KBM-7 (cell line): Measurements from ENCODE around the gene COL18A1.

Experiments
- DNase-seq: peaks from one replicate; pipeline ENCODE4 v3.0.0-alpha.2; 2015
- in situ Hi-C: fragments of 300-500 bp; cut with MboI; formaldehyde crosslinking; loops from 2 replicates; pipeline ENCODE4 v1.14.3; 2020; ENCODE audit warnings: low sequenced_read_pairs, low pct_unique_long_range_greater_than_20kb, mixed read lengths

The COL18A1 gene

DNA sequence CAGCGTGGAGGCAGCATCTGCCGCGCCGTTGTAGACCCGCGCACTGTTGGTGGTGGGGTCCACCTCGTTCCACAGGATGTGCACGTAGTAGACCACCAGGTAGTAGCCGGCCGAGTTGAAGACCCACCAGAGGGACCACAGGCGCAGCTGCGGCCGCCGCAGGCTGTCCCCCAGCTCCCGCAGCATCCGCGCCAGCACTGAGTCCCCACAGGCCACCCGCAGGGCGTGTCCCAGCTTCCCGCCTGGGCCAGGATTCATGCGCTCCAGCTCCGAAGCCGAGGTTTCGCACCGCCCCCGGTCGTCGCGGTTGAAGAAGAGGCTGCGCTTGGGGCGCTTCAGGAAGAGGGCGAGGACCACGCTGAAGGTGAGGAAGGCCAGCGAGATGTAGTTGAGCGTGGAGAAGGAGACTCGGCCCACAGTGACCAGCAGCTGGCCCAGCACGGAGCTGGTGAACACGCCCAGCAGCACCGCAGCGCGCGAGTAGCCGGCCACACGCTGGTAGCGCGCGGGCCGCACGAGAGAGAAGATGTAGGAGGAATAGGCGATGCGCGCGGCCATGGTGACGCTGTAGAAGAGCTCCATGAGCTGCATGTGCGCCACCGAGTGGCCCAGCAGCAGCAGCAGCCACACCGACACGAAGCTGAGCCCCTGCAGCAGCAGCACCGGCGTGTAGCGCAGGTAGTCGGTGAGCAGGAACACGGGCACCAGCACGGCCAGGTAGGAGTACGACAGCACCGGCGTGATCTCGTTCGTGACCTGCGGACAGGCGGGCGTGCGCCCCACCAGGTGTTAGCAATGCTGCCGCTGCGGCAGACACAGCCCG, 126.6 kb downstream of the COL18A1 start:
- no peak for DNase-seq
- in situ Hi-C loops: no loop called here

DNA sequence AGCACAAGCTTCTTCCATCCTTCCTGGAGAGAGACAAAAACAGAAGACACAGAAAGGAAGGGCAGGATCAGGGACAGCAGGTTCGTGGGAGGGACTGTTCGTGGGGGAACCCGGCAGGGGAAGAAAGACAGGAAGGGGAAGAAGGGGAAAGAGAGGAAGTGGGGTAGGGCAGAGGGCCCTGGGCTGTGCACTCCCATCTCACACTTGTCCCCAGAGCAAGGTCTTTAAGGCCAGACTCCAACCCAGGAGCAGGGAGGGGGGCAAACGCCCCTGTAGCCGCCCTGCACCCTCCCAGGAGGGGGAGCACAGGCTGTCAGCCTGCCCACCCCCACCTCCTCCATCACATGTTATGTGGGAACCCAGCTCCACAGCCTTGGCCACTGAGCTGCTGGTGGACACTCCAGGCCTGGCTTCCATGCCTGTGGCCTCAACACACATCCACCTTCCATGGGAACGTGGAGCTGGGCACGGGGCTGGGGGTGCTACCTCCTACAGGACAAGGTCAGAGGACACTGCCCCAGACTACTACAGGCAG, 127.9 kb downstream of the COL18A1 start:
- DNase-seq: peak; percentile 69
- in situ Hi-C loops: no loop called here

DNA sequence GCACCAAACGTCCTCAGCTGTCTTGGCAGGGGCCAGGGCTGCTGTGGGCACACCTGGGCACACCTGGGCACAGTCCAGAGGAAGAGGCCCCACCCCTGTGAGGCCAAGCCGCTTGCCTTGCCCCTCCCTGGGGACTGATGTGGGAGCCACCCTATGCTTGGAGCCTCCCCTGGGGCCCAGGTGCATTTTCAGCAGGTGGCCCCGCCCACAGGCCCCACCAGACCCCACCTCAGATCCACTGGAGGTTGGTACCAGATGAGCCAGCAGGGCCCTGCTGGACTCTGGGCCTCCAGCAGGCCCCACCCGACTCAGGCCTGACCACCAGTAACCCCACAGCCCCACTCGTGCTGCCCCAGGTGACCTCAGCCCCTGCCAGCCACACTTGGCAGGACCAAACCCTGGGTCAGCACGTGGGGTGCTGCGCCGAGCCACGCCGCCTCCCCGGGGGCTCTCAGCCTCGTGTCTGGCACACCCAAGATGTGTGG, 128.4 kb downstream of the COL18A1 start:
- no peak for DNase-seq
- in situ Hi-C loops: no loop called here

DNA sequence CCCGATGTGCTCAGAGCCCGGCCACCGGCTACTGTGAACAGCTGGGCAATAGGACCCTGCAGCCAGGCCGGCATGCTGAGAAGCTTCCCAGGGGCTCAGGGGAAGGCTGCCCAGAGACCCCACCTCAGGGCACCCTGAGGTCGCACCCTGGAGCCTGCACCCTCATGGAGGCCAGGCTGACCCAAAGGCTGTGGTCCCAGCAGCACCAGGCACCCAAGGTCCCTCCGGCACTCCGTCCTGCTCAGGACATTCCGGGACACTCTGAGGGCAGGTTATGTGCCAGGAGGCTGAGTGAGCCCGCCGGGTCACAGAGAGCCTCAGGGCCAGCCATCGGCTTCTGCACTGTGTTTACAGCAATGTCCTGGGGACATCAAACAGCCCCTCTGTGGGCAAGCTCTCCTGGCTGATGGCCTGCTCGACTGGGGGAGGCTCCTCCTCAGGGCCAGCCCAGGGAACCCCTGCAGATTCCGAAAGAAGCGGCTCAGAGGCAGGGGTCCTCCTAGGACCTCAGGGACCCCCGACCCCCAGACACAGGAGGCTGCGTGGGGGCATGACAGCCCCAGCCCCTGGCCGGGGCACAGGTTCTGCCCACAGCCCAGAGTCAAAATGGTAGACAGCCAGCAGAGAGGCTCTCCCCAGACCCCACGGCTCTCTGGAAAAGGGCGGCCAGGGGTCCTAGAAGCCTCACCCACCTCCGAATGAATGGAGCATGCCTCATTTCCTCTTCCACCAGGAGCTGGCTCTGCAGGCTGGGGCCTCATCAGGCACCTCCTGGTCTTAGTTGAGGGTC, 129.1 kb downstream of the COL18A1 start:
- in situ Hi-C loops: no loop called here
- no peak for DNase-seq

DNA sequence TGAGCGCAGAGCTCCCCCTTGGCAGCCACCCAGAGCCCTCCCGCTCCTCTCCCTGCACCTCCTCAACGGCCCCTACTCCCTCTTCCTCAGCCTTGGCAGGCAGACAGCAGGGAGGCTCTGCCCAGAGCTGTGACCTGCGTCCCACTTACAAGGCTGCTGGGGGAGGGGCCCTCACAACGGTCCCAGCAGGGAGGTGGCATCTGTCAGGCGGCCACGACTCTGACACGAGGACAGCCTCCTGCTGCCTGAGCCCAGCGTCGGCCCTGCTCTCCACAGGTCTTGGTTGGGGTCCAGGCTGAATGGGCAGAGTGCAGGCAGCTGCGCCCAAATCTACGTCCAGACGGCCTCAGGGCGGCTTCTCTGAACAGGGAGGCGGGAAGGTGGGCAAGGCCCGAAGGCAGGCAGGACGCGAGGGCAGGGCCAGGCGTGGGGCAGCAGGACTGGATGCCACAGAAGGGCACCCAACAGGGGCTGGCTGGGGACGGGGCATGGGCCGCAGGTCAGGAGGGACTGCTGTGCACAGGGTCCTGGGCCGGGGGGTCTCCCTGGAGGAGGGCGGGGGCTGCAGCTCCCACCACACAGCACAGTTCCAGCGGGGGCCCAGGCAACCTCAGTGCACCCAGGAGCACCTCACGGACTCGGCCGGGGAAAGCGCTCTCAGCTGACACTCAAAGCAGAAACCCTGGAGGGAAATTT, 129.8 kb downstream of the COL18A1 start:
- in situ Hi-C loops: no loop called here
- peak; percentile 55 for DNase-seq

DNA sequence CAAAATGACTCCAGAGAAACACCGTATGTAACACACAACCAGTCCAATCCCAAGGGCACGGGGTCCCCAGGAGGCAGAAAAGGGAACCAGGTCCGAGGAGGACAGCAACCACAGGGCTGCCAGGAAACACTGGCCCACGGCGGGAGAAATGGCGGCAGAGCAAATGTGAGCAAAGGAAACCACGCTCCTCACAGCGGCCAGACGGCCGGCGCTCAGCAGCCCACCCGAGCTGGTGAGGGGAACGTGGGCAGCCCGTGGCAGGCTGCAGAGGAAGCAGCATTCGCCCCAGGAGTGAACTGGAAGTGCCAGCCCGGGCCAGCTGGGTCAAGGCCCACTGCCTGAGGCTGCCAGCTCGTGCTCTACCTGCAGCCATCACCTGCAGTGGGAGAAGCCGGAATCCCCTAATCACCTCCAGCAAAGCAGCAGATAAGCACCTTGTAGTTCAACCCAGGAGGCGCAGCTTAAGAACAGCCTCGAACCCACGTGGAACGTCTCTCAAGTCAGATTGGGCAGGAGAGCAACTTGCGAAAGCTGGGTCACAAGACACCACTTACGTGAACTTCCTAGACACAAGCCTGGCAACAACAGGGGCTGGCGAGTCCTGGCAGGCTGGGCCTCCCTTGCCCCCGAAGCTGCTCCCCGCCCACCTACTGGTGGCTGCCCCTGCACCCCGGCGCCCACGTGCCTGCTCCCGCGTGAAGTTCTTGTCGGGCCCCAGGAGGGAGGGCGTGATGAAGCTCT, 130.5 kb downstream of the COL18A1 start:
- DNase-seq: peak; percentile 26

DNA sequence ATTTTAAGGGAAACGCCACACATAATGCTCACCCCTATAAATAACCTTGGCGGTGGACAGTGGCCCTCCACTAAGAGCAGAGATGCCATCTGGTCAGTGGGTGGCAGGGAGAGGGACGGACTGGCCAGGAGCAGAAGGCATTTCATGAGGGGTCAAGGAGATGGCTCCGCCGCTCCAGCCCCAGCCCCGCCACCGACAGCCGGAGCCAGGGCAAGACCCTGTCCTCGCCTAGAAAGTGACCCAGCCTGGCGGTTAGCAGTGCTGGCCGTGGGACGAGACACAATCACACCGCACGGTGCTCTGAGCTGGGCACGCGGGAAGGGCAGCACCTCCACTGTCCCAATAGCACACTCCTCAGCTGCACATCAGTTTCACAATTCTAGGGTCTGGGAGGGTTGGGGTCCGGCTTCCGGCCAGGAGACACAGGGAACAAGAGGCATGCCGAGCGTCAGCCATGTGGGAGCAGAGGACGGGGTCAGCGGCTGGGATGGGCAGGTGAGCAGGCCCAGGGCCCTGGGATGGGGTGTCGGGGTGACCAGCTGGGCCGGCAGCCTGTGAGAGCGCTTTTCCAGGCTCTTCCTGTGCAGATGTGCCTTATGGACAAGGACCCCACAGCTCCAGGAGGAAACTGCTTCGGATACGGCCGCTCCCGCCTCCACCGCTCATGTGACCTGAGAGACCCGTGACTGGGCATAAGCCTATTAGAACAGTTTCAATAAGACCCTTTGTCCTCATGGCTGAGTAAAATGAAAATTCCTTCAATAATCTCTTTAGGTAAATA, 131.5 kb downstream of the COL18A1 start:
- no peak for DNase-seq
- in situ Hi-C loops: no loop called here

More for the DNA sequence above, 130.5 kb downstream of the COL18A1 start:
- in situ Hi-C loops: no loop called here

DNA sequence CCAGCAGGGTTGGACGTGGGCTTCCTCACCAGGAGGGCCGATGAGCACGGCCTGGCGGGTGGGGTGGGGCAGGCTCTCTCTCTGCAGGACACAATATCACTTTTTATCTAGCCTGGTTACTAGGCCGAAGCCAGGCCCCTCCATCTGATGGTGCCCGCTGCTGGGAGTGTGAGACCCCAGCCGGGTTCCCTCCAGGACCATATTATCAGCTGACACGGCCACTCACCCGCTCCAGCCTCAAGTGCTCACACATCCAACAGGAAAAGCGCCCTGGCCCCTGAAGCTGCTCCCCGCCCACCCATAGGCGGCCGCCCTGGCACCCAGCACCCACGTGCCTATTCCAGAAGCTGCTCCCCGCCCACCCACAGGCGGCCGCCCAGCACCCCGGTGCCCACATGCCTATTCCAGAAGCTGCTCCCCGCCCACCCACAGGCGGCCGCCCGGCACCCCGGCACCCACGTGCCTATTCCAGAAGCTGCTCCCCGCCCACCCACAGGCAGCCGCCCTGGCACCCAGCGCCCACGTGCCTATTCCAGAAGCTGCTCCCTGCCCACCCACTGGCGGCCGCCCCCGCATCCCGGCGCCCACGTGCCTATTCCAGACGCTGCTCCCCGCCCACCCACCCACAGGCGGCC, 132.3 kb downstream of the COL18A1 start:
- no peak for DNase-seq
- in situ Hi-C loops: no loop called here

DNA sequence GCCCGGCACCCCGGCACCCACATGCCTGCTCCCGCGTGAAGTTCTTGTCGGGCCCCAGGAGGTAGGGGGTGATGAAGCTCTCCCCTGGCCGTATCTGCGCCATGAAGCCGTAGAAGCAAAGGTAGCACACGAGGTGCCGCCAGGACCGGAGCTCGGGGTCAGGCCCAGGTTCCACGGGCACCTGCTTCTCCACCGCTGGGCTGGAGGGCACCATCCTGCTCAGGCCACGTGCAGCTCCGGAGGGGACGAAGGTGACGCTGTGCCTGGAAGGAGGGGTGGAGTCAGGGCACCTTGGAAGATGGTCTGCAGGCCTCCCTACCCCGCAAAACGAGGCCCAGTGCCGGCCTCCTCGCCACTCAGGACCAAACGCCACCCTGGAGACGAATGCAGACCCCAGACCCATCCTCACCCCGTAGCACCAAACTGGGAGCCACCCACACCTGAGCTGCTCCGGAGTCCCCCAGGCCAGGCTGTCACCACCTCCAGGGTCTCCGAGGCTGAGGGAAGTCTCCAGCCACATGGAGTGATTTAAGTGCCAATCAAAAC, 132.9 kb downstream of the COL18A1 start:
- DNase-seq: no peak
- in situ Hi-C loops: no loop called here

DNA sequence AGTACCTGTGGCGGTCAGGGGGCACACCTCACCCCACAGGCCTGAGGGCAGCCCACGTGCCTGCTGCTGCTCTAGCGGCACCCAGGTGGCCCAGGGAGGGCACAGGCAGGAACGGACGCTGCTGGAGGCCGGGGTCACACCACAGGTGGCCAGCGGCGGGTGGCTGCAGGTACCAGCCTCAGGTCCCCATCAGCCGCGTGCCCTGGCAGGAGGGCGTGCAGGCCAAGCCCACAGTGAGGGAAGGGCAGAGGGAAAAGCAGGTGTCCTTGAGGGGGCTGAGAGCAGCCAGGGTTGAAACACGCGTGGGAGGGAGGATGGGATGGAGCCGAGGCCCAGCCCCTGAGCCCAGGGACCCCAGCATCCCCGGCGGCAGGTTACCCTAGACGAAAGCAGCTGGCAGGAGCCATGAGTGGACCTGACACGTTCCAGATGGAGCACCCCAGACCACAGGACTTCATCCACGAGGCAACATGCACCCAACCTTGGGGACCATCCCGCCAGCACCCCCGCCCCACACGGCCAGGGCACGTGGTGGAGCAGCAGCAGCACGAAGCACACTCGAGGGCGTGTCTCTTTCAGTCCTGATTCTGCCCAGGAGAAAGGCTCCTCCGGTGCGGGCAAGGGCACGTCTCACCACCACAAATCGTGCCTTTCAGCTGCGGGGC, 133.5 kb downstream of the COL18A1 start:
- DNase-seq: no peak
- in situ Hi-C loops: no loop called here

DNA sequence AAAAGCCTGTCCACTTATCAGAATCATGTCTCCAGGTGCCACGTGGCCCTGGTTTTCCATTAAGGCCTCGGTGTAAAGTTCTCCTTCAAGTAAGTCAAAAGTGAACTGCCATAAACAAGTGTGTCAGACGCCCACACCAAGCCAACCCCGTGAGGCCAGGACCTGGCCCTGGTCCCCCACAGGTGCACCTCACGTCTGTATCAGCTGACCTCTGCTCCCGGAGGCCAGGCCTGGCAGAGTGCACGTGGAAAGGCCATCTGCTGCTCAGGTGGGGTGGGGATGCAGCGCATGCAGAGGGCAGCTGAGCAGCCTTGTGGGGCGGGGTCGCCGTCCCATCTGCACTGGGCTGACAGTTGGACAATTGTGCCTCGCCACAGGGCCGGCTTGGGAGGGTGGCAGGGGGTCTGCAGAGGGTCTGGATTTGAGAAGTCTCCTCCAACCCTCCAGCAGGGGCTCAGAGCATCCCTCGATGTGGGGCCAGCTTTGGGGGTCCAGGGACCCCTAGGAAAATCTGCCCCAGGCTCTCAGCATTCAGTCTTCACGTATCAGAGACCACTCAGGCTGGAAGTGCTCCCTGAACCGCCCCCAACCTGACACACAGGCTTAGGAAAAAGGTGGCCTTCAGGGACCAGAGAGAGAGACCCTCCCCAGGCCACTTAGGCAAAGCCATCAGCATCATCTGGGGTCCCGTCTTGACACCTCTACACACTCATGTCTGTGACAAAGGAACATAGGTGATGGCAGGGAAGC, 134.3 kb downstream of the COL18A1 start:
- in situ Hi-C loops: no loop called here
- no peak for DNase-seq

DNA sequence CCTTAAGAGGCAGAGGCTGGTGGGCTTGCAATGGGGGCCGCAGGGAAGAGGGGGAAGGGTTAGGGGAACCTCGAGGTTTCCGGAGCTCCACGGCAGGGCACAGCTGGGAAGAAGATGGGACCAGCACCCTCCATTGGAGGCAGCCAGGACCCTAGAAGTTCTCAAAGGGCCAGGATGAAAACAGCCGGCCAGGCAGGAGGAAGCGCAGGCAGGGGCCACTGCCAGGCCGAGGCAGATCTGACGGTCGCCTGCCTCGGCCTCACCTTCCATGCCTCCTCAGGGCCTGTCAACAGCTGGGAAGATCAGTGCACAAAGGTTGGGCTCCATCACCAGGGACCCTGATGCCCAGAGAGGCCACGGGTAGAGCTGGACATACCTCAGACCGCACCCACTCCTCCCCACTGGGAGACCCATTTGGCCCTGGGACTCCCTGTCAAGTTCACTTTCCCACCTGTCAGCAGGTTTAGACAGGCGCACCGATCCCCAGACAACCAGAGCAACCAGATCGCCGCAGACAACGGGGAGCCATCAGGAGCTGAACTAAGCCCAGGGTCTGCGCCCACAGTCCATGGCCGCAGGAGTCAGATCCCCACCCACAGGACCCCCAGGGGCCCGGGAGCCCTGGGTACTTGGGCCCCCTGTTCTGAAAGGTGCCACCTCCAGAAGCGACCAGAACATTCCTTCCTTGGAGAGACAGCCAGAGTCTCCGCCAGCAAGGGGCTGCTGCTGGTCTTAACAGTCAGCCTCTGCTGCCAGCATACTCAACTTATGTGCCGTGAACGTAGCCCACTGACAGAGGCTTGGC, 135.0 kb downstream of the COL18A1 start:
- DNase-seq: no peak
- in situ Hi-C loops: no loop called here

DNA sequence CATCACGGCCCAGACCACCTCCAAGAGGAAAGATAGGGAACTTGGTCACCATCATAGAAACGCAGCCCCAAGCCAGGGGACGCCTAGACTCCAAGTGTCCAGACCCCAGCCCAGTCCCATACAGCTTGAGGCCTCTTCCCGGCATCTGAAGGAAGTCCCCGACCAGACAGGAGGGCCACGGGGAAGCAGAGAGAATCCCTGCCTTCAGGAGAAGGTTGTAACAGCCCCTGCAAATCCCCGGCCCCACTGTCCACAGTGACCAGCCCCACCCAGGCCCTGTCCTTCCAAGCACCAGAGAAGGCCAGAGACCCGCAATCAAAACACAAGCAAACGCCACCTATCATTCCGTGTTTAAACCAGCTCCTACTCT, 135.6 kb downstream of the COL18A1 start:
- in situ Hi-C loops: no loop called here
- DNase-seq: no peak

DNA sequence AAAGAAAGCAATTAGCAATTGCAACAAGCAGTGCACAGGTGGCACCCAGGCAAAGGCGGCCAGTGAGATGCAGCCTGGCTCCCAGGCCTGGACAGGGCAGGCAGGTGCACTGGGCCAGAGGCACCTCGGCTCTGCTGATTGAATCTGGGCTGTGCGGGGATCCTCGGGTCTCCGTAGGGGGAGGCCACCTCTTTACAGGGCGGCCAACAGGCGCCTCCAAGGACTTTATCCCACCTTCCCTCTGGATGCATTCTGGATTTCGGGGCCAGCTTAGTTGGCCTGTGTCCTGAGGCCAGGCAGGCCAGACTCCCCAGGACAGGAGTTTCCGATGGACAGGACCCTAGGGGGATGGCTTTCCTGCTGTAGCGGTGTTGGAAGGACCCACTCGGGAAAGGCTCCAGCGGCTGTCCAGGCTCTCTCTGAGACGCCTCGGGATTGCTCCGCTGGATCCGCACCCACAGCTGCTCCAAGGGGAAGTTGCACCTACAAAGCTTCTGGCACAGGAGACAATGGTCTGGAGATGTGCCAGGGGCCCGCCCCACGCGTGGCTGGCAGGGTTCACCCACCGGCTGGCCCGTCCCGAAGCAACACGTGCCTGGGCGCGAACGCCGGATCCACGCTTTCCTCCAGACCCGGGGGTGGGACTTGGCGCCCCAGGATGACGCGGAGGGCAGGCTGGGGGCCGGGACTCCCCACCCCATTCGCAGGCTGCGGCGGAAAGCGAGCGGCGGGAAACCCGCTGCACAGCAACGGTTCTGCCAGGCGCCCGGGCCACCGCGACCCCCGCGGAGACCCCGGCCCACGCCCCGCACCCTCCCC, 136.5 kb downstream of the COL18A1 start:
- DNase-seq: peak; percentile 67
- in situ Hi-C loops: no loop called here

DNA sequence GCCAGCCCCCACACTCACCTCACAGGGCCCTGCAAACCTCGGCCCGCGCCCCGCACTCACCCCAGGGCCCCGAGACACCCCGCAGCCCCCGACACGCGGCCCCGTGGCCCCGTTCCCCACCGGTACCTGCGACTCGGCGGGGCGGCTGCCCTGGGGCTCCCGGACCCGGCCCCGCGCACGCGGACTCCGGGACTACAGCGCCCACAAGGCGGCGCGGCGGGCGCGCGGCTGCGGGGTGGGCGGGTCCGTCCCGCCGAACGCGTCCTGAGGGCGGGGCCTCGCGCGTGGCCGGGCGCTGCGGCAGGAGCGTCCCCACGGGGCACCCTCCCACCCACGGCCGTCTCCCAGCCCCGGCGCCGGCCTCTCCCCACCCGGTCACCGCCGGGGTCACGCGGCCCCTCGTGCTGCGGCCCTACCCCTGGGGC, 137.3 kb downstream of the COL18A1 start, which contains the start of gene SLC19A1:
SLC19A1 (minus strand) TSS at position 199 of the 425 bp plus-strand sequence. CDS start 4,481 bp downstream, outside the sequence.
- in situ Hi-C loops: no loop called here
- DNase-seq: peak; percentile 28
